NCI-H2081 treated with DMSO at 0.1 percent for 48 hours (cell line): ENCODE results near the gene ADAMTS15.
"Not testable (repeated sequence)": the region's sequence is repeated elsewhere in the genome, so short reads cannot be mapped to it uniquely, and the experiment has no call there.

Experiments used
- DNase-seq: peaks from one replicate; lab custom pipeline; 2025; lab: John Stamatoyannopoulos, UW

ADAMTS15 gene

DNA sequence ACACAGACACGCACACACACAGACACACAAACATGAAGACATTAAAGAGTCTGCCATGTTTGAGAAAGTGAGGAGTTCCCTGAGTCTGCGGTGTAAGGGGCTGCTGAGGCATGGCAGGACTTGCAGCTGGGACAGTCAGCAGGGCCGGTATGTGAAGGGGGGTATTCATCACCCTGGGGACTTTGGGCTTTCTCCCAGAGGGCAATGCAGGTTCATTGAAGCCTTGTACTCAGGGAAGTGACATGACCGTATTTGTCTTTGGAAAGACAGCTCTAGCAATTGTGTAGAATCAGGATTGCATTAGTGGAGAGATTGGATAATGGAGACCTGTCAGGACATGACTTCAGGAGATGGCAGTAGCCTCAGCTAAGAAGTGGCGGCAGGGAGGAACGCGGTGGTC, 10.6 kb upstream of the ADAMTS15 start:
- DNase-seq, result no peak

DNA sequence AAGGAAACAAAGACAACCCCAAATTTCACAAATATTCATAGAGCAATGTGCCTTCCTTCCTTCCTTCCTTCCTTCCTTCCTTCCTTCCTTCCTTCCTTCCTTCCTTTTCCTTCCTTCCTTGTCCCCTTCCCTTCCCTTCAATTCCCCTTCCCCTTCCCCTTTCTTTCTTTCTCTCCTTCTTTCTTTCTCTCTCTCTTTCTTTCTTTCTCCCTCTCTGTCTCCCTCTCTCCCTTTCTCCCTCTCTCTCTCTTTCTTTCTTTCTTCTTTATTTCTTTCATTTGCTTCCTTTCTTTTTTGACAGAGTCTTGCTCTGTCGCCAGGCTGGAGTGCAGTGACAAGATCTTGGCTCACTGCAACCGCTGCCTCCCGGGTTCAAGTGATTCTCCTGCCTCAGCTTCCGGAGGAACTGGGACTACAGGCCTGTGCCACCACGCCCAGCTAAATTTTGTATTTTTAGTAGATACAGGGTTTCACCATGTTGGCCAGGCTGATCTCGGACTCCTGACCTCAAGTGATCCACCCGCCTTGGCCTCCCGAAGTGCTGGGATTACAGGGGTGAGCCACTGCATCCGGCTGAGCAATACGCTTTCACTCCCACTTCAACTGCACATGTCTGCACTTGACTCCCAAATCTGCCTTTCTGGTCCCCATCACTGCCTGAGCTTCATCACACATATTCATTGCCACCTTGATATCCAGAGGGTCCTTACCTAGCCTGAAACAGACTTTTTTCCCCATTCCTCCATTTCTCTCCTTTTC, 9.9 kb upstream of the ADAMTS15 start:
- not testable (repeated sequence) for DNase-seq

GRCh38 chr11:130439160-130439519, 9.3 kb upstream of the ADAMTS15 start:
- no peak for DNase-seq

- no peak for DNase-seq
Observed at GRCh38 chr11:130439876-130440275, 8.6 kb upstream of the ADAMTS15 start.

GRCh38 chr11:130441719-130442118, 6.7 kb upstream of the ADAMTS15 start:
- no peak for DNase-seq

DNA sequence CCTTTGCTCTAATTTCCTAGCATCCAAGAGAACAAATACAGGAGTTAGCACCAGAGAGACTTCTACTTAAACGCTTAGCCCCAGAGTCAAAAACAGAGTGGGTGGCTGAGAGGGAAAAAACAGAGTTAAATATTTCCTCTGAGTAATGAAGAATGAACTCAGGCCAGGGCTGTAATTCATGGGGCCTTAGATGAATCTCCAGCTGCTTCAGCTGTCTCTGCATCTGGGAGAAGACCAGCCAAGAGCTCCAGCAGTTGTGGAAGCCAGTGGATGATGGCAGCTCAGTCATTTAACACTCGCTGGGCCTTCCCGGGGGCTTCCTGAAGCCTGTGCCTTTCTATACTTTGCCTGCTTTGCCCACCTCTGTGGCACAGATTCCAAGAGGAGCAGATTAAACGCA, 5.7 kb upstream of the ADAMTS15 start:
- DNase-seq, result no peak

GRCh38 chr11:130445788-130446187, 2.7 kb upstream of the ADAMTS15 start:
- DNase-seq, result no peak

DNA sequence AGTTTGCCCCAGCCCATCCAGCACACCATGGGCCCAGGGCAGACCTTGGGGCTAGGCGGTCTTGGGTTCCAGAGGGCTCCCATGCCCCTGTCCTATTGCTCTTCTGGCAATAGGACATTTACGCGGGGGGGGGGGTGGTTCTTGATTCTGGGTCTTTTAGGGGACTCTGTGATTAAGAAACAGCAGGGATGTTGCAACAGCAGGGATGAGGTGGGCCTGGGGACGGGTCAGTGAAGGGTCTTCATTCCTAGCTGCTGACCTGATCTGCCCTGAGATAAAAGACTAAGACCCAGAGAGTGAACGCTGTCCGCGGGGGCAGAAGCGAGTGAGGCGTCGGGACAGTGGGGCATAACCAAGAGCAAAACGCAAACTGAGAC, 418 bp upstream of the ADAMTS15 start:
- DNase-seq, result no peak

DNA sequence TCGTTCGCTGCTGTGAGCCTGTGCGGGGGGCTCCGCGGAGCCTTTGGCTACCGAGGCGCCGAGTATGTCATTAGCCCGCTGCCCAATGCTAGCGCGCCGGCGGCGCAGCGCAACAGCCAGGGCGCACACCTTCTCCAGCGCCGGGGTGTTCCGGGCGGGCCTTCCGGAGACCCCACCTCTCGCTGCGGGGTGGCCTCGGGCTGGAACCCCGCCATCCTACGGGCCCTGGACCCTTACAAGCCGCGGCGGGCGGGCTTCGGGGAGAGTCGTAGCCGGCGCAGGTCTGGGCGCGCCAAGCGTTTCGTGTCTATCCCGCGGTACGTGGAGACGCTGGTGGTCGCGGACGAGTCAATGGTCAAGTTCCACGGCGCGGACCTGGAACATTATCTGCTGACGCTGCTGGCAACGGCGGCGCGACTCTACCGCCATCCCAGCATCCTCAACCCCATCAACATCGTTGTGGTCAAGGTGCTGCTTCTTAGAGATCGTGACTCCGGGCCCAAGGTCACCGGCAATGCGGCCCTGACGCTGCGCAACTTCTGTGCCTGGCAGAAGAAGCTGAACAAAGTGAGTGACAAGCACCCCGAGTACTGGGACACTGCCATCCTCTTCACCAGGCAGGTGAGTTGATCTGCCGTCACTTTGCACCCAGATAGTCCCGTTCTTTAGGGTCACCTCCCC, 1.0 kb downstream of the ADAMTS15 start:
- no peak for DNase-seq

DNA sequence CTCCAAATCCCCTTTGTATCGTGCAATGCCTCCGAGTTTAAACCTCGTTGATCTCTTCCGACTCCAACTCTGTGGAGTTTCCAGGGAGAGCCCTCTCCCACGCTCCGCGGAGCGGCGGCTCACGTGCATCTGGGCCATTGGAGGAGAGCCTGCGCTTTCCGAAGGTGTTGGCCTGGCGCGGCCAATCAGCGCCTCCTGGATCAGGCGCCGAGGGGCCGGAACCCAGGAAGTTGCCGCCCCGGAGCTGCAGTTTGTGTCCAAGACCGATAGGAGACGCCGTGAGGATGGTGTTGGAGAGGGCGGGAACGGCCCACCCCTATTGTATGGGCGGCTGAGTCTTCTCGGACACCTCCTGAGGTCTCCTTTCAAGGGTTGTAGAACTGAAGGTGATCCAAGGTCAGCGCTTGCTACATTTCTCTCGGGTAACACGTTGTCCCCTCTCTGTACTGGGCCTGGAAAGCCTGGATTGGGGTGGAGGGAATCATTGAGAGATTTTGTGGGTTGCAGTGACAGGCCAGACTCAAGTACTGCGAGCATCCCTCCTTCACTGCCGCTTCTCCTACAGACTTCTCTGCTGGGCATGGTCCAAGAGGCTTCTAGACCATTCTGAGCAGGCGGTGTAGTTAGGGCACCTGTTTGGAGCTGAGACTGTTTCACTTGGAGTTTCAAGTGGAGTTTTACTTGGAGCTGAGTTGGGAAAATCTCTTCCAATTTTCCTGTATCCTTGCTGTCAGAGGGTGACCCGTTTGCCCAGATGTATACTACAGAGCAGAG, 1.7 kb downstream of the ADAMTS15 start:
- DNase-seq, result no peak

DNA sequence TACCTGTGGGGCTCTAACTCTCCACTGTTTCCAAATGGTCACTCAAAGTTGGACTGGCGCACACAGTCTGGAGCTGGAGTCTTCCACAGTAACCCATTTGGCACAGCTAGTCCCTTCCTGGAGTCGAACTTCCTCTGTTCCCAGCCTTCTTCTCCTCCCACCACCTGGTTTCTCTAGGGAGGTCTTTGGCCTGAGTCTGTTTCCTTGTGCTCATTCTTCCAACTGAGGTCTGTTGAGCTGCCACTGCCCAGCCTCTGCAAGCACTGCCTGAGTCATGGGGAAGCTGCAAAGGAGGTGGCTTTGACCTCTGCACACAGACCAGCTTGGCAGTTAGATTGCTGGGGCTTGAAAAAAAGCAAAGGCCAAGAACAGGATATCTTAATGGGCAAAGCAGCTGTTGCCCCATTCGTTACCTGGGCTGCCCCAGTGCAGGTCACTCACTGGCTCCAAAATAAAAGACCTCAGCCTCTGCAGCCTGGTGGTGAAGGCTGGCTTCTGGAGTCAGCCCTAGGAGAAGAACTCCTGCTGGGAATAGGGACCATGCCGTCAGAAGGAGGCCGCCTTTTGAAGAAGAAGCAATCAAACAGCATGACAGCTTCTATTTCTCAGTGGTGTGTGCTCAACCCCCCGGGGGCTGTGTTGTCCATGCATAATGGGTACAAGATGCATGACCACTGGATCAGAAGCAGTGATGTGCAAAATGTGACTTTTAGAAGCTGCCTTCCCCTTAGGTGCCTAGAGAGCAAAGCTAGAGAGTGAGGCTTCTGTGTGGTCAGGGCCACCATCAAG, 3.0 kb downstream of the ADAMTS15 start:
- DNase-seq, result no peak

DNA sequence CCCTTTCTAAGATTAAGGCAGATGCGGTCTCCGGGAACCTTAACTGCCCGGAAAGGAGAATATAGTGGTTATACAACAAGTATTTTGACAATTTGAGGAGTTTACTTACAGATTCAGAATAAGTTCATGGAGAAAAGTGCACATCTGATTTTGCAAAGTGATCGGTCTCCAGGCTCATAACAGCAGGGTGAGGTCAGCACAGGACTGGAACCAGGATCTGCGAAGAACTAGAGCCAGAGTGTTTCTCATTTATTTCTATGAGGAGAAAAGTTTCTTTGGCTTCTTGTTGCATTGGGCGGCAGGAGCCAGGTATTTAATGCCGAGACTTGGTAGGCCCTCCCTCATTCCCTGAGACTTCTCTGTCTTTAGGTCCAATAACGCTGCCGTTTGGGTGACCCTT, 3.7 kb downstream of the ADAMTS15 start:
- DNase-seq, result no peak

GRCh38 chr11:130452940-130453339, 4.5 kb downstream of the ADAMTS15 start:
- DNase-seq, result no peak

GRCh38 chr11:130454491-130455252, 6.2 kb downstream of the ADAMTS15 start:
- DNase-seq, result no peak

- DNase-seq, result no peak
Observed at GRCh38 chr11:130455483-130456127, 7.2 kb downstream of the ADAMTS15 start.

DNA sequence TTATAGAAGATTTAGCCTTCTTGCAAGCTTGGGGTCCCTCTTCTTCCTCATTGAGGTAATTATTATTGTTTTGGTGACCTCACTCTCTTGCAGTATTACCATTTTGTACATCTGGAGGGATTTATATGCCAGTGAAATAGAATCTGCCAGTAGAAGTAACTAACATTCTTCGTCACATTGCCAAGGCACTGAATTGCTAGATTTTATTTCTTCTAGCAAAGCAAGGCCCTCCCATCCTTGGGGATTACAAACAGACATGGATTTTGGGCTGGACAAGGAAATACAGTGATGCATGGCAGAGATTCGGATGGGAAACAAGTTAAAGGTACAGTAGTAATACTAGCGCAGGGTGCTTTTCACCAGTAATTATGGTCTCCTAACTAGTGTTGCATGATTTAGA, 7.8 kb downstream of the ADAMTS15 start:
- DNase-seq, result no peak

GRCh38 chr11:130457623-130458409, 9.4 kb downstream of the ADAMTS15 start:
- no peak for DNase-seq

DNA sequence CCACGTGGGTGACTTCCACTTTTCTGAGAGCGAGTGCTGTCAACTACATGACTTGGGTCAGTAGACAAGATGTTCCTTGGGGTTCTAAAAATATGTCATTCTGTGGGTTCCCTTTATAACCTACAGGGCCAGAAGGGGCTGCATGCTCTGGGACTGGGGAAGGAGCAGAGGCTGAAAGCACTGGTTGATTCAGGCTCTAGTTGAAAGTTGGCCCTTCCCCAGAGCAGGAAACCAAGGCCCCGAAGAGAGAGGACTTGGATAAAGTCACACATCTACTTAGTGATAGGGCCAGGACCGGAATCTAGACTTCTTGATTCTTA, 9.9 kb downstream of the ADAMTS15 start:
- no peak for DNase-seq

- DNase-seq, result no peak
Observed at GRCh38 chr11:130459521-130459920, 11.1 kb downstream of the ADAMTS15 start.
